ENCODE data around the gene SSR3. TPM values are rescaled to one million over a fixed set of nuclear protein-coding genes. Genes with fewer than 3 reads are reported as not detected.

SSR3 gene
- total RNA-seq, 2 experiments from 2014 or later, result 63.3 to 158 TPM

GRCh38 chr3:156553705-156554356 is 1.1 kb downstream of the SSR3 start:
- H2AFZ ChIP-seq (ENCODE audit: low read length), result peak overlapping the region; percentile 59; the same call in 1 of the 2 replicates
- peak overlapping the region; percentile 93 for H3K4me2 ChIP-seq (ENCODE audit: low read length)
- H3K9me3 ChIP-seq (ENCODE audit: low read length), result no peaks in the 10 kb centered on the region
- H4K20me1 ChIP-seq (ENCODE audit: insufficient read depth, low read length), result peaks cover 16% of the 10 kb centered on the region; the same call in 1 of the 2 replicates
- peak overlapping the region; percentile 96 for H3K4me3 ChIP-seq (ENCODE audit: low read depth, low read length, poor library complexity, severe bottlenecking)
- no peaks in the 10 kb centered on the region for H3K9me2 ChIP-seq (ENCODE audit: insufficient read depth, low read length)
- H3K4me1 ChIP-seq (ENCODE audit: insufficient read depth, low read length, poor library complexity, severe bottlenecking), result peaks cover 11% of the 10 kb centered on the region
- ChIA-PET POLR2A (interaction anchor here (0.7 to 2.8 kb wide), 18 partner anchors 10 to 700 kb away, joined by 3 to 23 read pairs (median 6); partner anchors contain the start of genes SLC33A1 and TIPARP), CTCF (ENCODE audit: unreplicated experiment) (no interaction called here)
- peaks cover 53% of the 10 kb centered on the region for H3K36me3 ChIP-seq (ENCODE audit: insufficient read depth, low read length)
- no peak overlapping the region for H3K27ac ChIP-seq (ENCODE audit: low read depth, low read length, poor library complexity, severe bottlenecking)
- H3K79me2 ChIP-seq (ENCODE audit: insufficient read depth, low read depth, low read length), result peaks cover 54% of the 10 kb centered on the region
- TF ChIP-seq CTCF (conservative IDR thresholded peaks at IDR 0.05; ENCODE audit: low read length), result no peak
- TF ChIP-seq EZH2phosphoT487 (IDR thresholded peaks at IDR 0.05; ENCODE audit: borderline replicate concordance, low read depth, low read length), result no peak
- no TSS peak for BruUV-seq (replicated peaks)
- peak; percentile 24 for DNase-seq (ENCODE audit: low spot score)
- intact Hi-C loops (cut with micrococcal nuclease; ENCODE audit: unreplicated experiment), result loop anchor here (2.0 kb wide), 2 partner anchors 535 to 607 kb away; partner anchors contain the start of gene CCNL1

GRCh38 chr3:156552973-156553372 is 1.9 kb downstream of the SSR3 start:
- intact Hi-C loops (cut with micrococcal nuclease; ENCODE audit: unreplicated experiment), result no loop called here
- POLR2A ChIA-PET, result interaction anchor here (0.6 to 1.6 kb wide), 6 partner anchors 9 to 536 kb away, joined by 3 to 6 read pairs (median 3); no protein-coding TSS in a partner anchor
- Histone ChIP-seq H3K36me3 (ENCODE audit: insufficient read depth, low read length) (peaks cover 62% of the 10 kb centered on the region), H3K4me3 (ENCODE audit: low read depth, low read length, poor library complexity, severe bottlenecking) (peak overlapping the region; percentile 96), H4K20me1 (ENCODE audit: insufficient read depth, low read length) (peaks cover 16% of the 10 kb centered on the region; the same call in 1 of the 2 replicates), H3K4me2 (ENCODE audit: low read length) (peak overlapping the region; percentile 93), H3K79me2 (ENCODE audit: insufficient read depth, low read depth, low read length) (peaks cover 54% of the 10 kb centered on the region), H3K9me2 (ENCODE audit: insufficient read depth, low read length) (no peaks in the 10 kb centered on the region), H2AFZ (ENCODE audit: low read length) (no peak overlapping the region), H3K9me3 (ENCODE audit: low read length) (no peaks in the 10 kb centered on the region), H3K4me1 (ENCODE audit: insufficient read depth, low read length, poor library complexity, severe bottlenecking) (peaks cover 11% of the 10 kb centered on the region), H3K27ac (ENCODE audit: low read depth, low read length, poor library complexity, severe bottlenecking) (no peak overlapping the region)
- no peak for DNase-seq (ENCODE audit: low spot score)
- CTCF ChIA-PET (ENCODE audit: unreplicated experiment), result no interaction called here
- no TSS peak for BruUV-seq (replicated peaks)
- no peak for TF ChIP-seq EZH2phosphoT487 (IDR thresholded peaks at IDR 0.05; ENCODE audit: borderline replicate concordance, low read depth, low read length)
- no peak for TF ChIP-seq CTCF (conservative IDR thresholded peaks at IDR 0.05; ENCODE audit: low read length)

- peaks cover 16% of the 10 kb centered on the region; the same call in 1 of the 2 replicates for H4K20me1 ChIP-seq (ENCODE audit: insufficient read depth, low read length)
- H3K9me3 ChIP-seq (ENCODE audit: low read length), result no peaks in the 10 kb centered on the region
- H3K36me3 ChIP-seq (ENCODE audit: insufficient read depth, low read length), result peaks cover 74% of the 10 kb centered on the region
- no peak overlapping the region for H2AFZ ChIP-seq (ENCODE audit: low read length)
- no peak overlapping the region for H3K4me2 ChIP-seq (ENCODE audit: low read length)
- peaks cover 11% of the 10 kb centered on the region for H3K4me1 ChIP-seq (ENCODE audit: insufficient read depth, low read length, poor library complexity, severe bottlenecking)
- ChIA-PET CTCF (ENCODE audit: unreplicated experiment) (no interaction called here), POLR2A (interaction anchor here (0.7 kb wide), 1 partner anchor 121 kb away, joined by 3 read pairs; no protein-coding TSS in a partner anchor)
- no peak overlapping the region for H3K4me3 ChIP-seq (ENCODE audit: low read depth, low read length, poor library complexity, severe bottlenecking)
- intact Hi-C loops (cut with micrococcal nuclease; ENCODE audit: unreplicated experiment), result no loop called here
- H3K79me2 ChIP-seq (ENCODE audit: insufficient read depth, low read depth, low read length), result peaks cover 54% of the 10 kb centered on the region
- H3K9me2 ChIP-seq (ENCODE audit: insufficient read depth, low read length), result no peaks in the 10 kb centered on the region
- no TSS peak for BruUV-seq (replicated peaks)
- no peak for DNase-seq (ENCODE audit: low spot score)
- TF ChIP-seq CTCF (conservative IDR thresholded peaks at IDR 0.05; ENCODE audit: low read length) (no peak), EZH2phosphoT487 (IDR thresholded peaks at IDR 0.05; ENCODE audit: borderline replicate concordance, low read depth, low read length) (no peak)
- H3K27ac ChIP-seq (ENCODE audit: low read depth, low read length, poor library complexity, severe bottlenecking), result no peak overlapping the region
Measured at GRCh38 chr3:156551746-156552145, 3.2 kb downstream of the SSR3 start.

Data from OCI-LY7 (cell line).